ENCODE data around the gene SMAD3. TPM values are rescaled to one million over a fixed set of nuclear protein-coding genes. Genes with fewer than 3 reads are reported as not detected.

Gene SMAD3
- total RNA-seq, 4 donors from 2014 or later, result 25.9 to 69.4 (median 35.2) TPM

GRCh38 chr15:67096546-67097294, 31.3 kb downstream of the SMAD3 start:
- intact Hi-C loops (cut with DNase I; ENCODE audit: low total_unique reads), result no loop called here
- WGBS, 2 donors, result 90 to 92% methylated on average over 2 of the region's 2 CpGs
- DNase-seq (ENCODE audit: low spot score in 2 of 2), result no peak
- no peak for TF ChIP-seq POLR2A (IDR thresholded peaks at IDR 0.05)
- no peak for TF ChIP-seq CTCF (IDR thresholded peaks at IDR 0.05)
- H3K4me3 ChIP-seq (ENCODE audit: low read depth, poor library complexity, severe bottlenecking), result no peak overlapping the region

- WGBS, 2 donors, result 94 to 95% methylated on average over 4 of the region's 4 CpGs
- no peak for DNase-seq (ENCODE audit: low spot score in 2 of 2)
- TF ChIP-seq POLR2A (IDR thresholded peaks at IDR 0.05) (no peak), CTCF (IDR thresholded peaks at IDR 0.05) (no peak)
- H3K4me3 ChIP-seq (ENCODE audit: low read depth, poor library complexity, severe bottlenecking), result no peak overlapping the region
- intact Hi-C loops (cut with DNase I; ENCODE audit: low total_unique reads), result no loop called here
Measured at GRCh38 chr15:67097424-67097823, 32.0 kb downstream of the SMAD3 start.

GRCh38 chr15:67097930-67098740, 32.7 kb downstream of the SMAD3 start:
- TF ChIP-seq POLR2A (IDR thresholded peaks at IDR 0.05) (no peak), CTCF (IDR thresholded peaks at IDR 0.05) (no peak)
- DNase-seq (ENCODE audit: low spot score in 2 of 2), result peak in 1 of 2 donors; percentile 62
- intact Hi-C loops (cut with DNase I; ENCODE audit: low total_unique reads), result no loop called here
- H3K4me3 ChIP-seq (ENCODE audit: low read depth, poor library complexity, severe bottlenecking), result no peak overlapping the region
- 19 to 22% methylated on average over 14 of the region's 14 CpGs for WGBS, 2 donors

- intact Hi-C loops (cut with DNase I; ENCODE audit: low total_unique reads), result no loop called here
- H3K4me3 ChIP-seq (ENCODE audit: low read depth, poor library complexity, severe bottlenecking), result no peak overlapping the region
- WGBS, 2 donors, result 39 to 42% methylated on average over 8 of the region's 8 CpGs
- no peak for TF ChIP-seq POLR2A (IDR thresholded peaks at IDR 0.05)
- no peak for TF ChIP-seq CTCF (IDR thresholded peaks at IDR 0.05)
- DNase-seq (ENCODE audit: low spot score in 2 of 2), result no peak
Measured at GRCh38 chr15:67098768-67099282, 33.4 kb downstream of the SMAD3 start.

- WGBS, 2 donors, result 58 to 75% methylated on average over 5 of the region's 5 CpGs
- TF ChIP-seq CTCF (IDR thresholded peaks at IDR 0.05), result no peak
- TF ChIP-seq POLR2A (IDR thresholded peaks at IDR 0.05), result no peak
- intact Hi-C loops (cut with DNase I; ENCODE audit: low total_unique reads), result loop anchor here (10.0 kb wide), 1 partner anchor 1045 kb away; no protein-coding TSS in a partner anchor
- no peak for DNase-seq (ENCODE audit: low spot score in 2 of 2)
- H3K4me3 ChIP-seq (ENCODE audit: low read depth, poor library complexity, severe bottlenecking), result no peak overlapping the region
Measured at GRCh38 chr15:67100124-67100791, 34.9 kb downstream of the SMAD3 start.
